AG04450 (cell line): ENCODE results near the gene ERBB2. TPM values are rescaled to one million over a fixed set of nuclear protein-coding genes. Genes with fewer than 3 reads are reported as not detected.

Experiments
- CTCF ChIA-PET: fragments of 300-600, 350-600 bp; formaldehyde crosslinking; extraction: SDS; loops from one replicate; lab custom pipeline; 2022; ENCODE audit warnings: antibody characterized with exemption, inconsistent platforms; lab: Charles Lee
- POLR2A ChIA-PET: fragments of 350-600 bp; formaldehyde crosslinking; extraction: SDS; loops from one replicate; lab custom pipeline; 2021; ENCODE audit warnings: antibody characterized with exemption, inconsistent platforms; lab: Yijun Ruan, JAX
- DNase-seq: peaks from one replicate; pipeline ENCODE4 v3.0.0-alpha.2; 2011; ENCODE audit warnings: low read depth, low spot score
- H3K27ac ChIP-seq: one replicate; pipeline ENCODE4 v1.5.1; 2012; ENCODE audit warnings: low read depth, low read length, control low read depth
- H3K27me3 ChIP-seq: one replicate; pipeline ENCODE4 v1.6.0; 2012; ENCODE audit warnings: low read length; ENCODE audit not compliant: control insufficient read depth, insufficient read depth
- H3K4me3 ChIP-seq: 2 replicates; pipeline ENCODE4 v1.5.1; 2011; ENCODE audit warnings: mild to moderate bottlenecking, low read depth, low read length, control low read depth
- H3K9me3 ChIP-seq: 2 replicates; pipeline ENCODE4 v1.5.1; 2012; ENCODE audit warnings: low read length; ENCODE audit not compliant: control insufficient read depth, insufficient read depth
- CTCF ChIP-seq: IDR thresholded peaks from 2 replicates; pipeline ENCODE4 v1.5.1; 2011; ENCODE audit warnings: low read depth, low read length, control low read depth, inconsistent platforms
- polyA plus RNA-seq: library from polyadenylated mRNA; depleted of rRNA; stranded (reverse); fragments of >200 nt; gene quantifications from 2 replicates; pipeline ENCODE4 v1.2.3, GENCODE V29; 2011

ERBB2 gene
- polyA plus RNA-seq, 1 experiment = 21.2 TPM

GRCh38 chr17:39667262-39667944 is 32.5 kb upstream of the ERBB2 start:
- CTCF ChIA-PET = interaction anchor here (0.7 to 2.1 kb wide), 2 partner anchors 14 to 46 kb away, joined by 3 to 9 read pairs; no protein-coding TSS in a partner anchor
- Histone ChIP-seq H3K4me3 (no peak overlapping the region), H3K9me3 (no peaks in the 10 kb centered on the region; the same call in 1 of the 2 replicates), H3K27me3 (peaks cover 37% of the 10 kb centered on the region), H3K27ac (no peak overlapping the region)
- no peak for TF ChIP-seq CTCF
- no peak for DNase-seq
- POLR2A ChIA-PET = no interaction called here

GRCh38 chr17:39667945-39668924 is 31.6 kb upstream of the ERBB2 start, which contains the start of gene PNMT:
TSS of gene PNMT (plus strand) at chr17:39668453. CDS start at chr17:39668476, 23 bp downstream.
- ChIA-PET CTCF (interaction anchor here (0.8 to 5.0 kb wide), 6 partner anchors 10 to 121 kb away, joined by 3 to 92 read pairs (median 4); no protein-coding TSS in a partner anchor), POLR2A (no interaction called here)
- H3K27me3 ChIP-seq = peaks cover 37% of the 10 kb centered on the region
- no peak within 1 kb of the TSS for H3K27ac ChIP-seq
- H3K4me3 ChIP-seq = peak within 1 kb of the TSS; percentile 36; the same call in 1 of the 2 replicates
- TF ChIP-seq CTCF = peak; percentile 70
- no peaks in the 10 kb centered on the region; the same call in 1 of the 2 replicates for H3K9me3 ChIP-seq
- DNase-seq = no peak

GRCh38 chr17:39669897-39670735 is 29.7 kb upstream of the ERBB2 start:
- TF ChIP-seq CTCF = no peak
- no peak for DNase-seq
- peaks cover 37% of the 10 kb centered on the region for H3K27me3 ChIP-seq
- POLR2A ChIA-PET = no interaction called here
- H3K9me3 ChIP-seq = no peaks in the 10 kb centered on the region
- CTCF ChIA-PET = interaction anchor here (0.8 to 5.0 kb wide), 6 partner anchors 12 to 60 kb away, joined by 3 to 92 read pairs (median 4); no protein-coding TSS in a partner anchor
- no peak overlapping the region for H3K27ac ChIP-seq
- no peak overlapping the region for H3K4me3 ChIP-seq

- Histone ChIP-seq H3K27ac (no peak overlapping the region), H3K9me3 (no peaks in the 10 kb centered on the region), H3K4me3 (no peak overlapping the region), H3K27me3 (peaks cover 36% of the 10 kb centered on the region)
- no peak for DNase-seq
- no peak for TF ChIP-seq CTCF
- CTCF ChIA-PET = interaction anchor here (0.8 to 5.0 kb wide), 6 partner anchors 12 to 123 kb away, joined by 3 to 92 read pairs (median 4); no protein-coding TSS in a partner anchor
- POLR2A ChIA-PET = interaction anchor here (0.9 kb wide), 1 partner anchor 29 kb away, joined by 4 read pairs; the partner anchor contains the start of gene ERBB2
These were observed 29.1 kb upstream of the ERBB2 start for GRCh38 chr17:39670746-39671145.
